Measurements from ENCODE around the gene ZNF428.

ZNF428 gene

GRCh38 chr19:43561139-43561970 is 58.1 kb downstream of the ZNF428 start:
- no peaks in the 10 kb centered on the region for H3K27me3 ChIP-seq
- no peak for DNase-seq
- H3K9me3 ChIP-seq: no peaks in the 10 kb centered on the region
- H3K4me1 ChIP-seq: no peaks in the 10 kb centered on the region
- no peak for TF ChIP-seq CTCF (IDR thresholded peaks at IDR 0.05; ENCODE audit: low read depth, low read length)
- H3K4me3 ChIP-seq (ENCODE audit: low read depth, low read length): no peak overlapping the region
- no peaks in the 10 kb centered on the region for H3K36me3 ChIP-seq

GRCh38 chr19:43560687-43561086 is 58.7 kb downstream of the ZNF428 start:
- no peak for DNase-seq
- Histone ChIP-seq H3K4me1 (no peaks in the 10 kb centered on the region), H3K27me3 (no peaks in the 10 kb centered on the region), H3K4me3 (ENCODE audit: low read depth, low read length) (no peak overlapping the region), H3K9me3 (no peaks in the 10 kb centered on the region), H3K36me3 (no peaks in the 10 kb centered on the region; the same call in 1 of the 2 replicates)
- TF ChIP-seq CTCF (IDR thresholded peaks at IDR 0.05; ENCODE audit: low read depth, low read length): peak; percentile 10; the same call in 1 of the 2 replicates
